ENCODE results near the gene AJAP1. TPM values are rescaled to one million over a fixed set of nuclear protein-coding genes. Genes with fewer than 3 reads are reported as not detected.

The AJAP1 gene
- total RNA-seq, 1 experiment from 2014 or later = not detected

GRCh38 chr1:4708840-4709507, 54.6 kb downstream of the AJAP1 start:
- ATAC-seq (no peak), DNase-seq (ENCODE audit: low read depth, low spot score) (no peak)
- Histone ChIP-seq H3K36me3 (ENCODE audit: control insufficient read depth, insufficient read depth, low read length) (no peaks in the 10 kb centered on the region), H3K27ac (ENCODE audit: low read length) (no peak overlapping the region), H3K4me1 (ENCODE audit: control insufficient read depth, insufficient read depth, low read length) (no peaks in the 10 kb centered on the region), H3K9me3 (ENCODE audit: control insufficient read depth, insufficient read depth, low read depth, low read length) (no peaks in the 10 kb centered on the region), H3K27me3 (ENCODE audit: control insufficient read depth, insufficient read depth, low read length) (no peaks in the 10 kb centered on the region), H3K4me3 (ENCODE audit: low read depth in 2 of 2, low read length in 2 of 2) (no peak overlapping the region)
- ChIA-PET CTCF (no interaction called here), POLR2A (no interaction called here)
- intact Hi-C loops (cut with micrococcal nuclease; ENCODE audit: unreplicated experiment) = no loop called here
- in situ Hi-C loops (cut with HindIII; ENCODE audit: low pct_unique_long_range_greater_than_20kb, low sequenced_read_pairs) = no loop called here
- BruUV-seq (replicated peaks) = no TSS peak
- TF ChIP-seq TCF7L2 (IDR thresholded peaks at IDR 0.05; ENCODE audit: low read depth, low read length) = no peak

DNA sequence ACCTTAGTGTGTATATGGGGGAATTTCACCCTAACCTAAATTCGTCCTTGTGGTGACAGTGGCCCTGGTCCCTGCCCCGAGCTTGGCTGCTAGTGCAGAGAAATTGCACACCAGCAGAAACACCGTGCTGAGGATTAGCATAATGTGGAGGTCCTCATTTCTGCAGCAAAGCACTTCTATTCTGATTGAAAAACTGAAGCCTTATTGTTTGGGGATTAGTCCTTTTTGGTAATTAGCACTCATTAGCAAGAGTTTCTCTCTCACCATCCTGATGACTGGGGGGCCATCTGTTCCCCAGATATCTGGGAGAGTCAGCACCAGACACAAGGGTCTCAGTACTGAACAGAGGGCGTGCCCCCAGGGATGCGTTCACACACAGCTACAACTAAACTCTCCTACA, 55.2 kb downstream of the AJAP1 start:
- TF ChIP-seq, protein P1, sequence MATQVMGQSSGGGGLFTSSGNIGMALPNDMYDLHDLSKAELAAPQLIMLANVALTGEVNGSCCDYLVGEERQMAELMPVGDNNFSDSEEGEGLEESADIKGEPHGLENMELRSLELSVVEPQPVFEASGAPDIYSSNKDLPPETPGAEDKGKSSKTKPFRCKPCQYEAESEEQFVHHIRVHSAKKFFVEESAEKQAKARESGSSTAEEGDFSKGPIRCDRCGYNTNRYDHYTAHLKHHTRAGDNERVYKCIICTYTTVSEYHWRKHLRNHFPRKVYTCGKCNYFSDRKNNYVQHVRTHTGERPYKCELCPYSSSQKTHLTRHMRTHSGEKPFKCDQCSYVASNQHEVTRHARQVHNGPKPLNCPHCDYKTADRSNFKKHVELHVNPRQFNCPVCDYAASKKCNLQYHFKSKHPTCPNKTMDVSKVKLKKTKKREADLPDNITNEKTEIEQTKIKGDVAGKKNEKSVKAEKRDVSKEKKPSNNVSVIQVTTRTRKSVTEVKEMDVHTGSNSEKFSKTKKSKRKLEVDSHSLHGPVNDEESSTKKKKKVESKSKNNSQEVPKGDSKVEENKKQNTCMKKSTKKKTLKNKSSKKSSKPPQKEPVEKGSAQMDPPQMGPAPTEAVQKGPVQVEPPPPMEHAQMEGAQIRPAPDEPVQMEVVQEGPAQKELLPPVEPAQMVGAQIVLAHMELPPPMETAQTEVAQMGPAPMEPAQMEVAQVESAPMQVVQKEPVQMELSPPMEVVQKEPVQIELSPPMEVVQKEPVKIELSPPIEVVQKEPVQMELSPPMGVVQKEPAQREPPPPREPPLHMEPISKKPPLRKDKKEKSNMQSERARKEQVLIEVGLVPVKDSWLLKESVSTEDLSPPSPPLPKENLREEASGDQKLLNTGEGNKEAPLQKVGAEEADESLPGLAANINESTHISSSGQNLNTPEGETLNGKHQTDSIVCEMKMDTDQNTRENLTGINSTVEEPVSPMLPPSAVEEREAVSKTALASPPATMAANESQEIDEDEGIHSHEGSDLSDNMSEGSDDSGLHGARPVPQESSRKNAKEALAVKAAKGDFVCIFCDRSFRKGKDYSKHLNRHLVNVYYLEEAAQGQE (IDR thresholded peaks at IDR 0.05; ENCODE audit: insufficient read depth in 1 of 2, low read depth in 2 of 2, low read length in 1 of 2) = no peak
- TF ChIP-seq POLR2AphosphoS5 (IDR thresholded peaks at IDR 0.05; ENCODE audit: low read depth, low read length) = no peak
- TF ChIP-seq SIN3A (IDR thresholded peaks at IDR 0.05; ENCODE audit: borderline replicate concordance, insufficient read depth, low read depth, low read length) = no peak
- no peak for TF ChIP-seq TCF7L2 (IDR thresholded peaks at IDR 0.05; ENCODE audit: low read depth, low read length)
- TF ChIP-seq CTCF (IDR thresholded peaks at IDR 0.05) = no peak
- H3K36me3 ChIP-seq (ENCODE audit: control insufficient read depth, insufficient read depth, low read length) = no peaks in the 10 kb centered on the region
- DNase-seq (ENCODE audit: low read depth, low spot score) (no peak), ATAC-seq (no peak)
- in situ Hi-C loops (cut with HindIII; ENCODE audit: low pct_unique_long_range_greater_than_20kb, low sequenced_read_pairs) = no loop called here
- ChIA-PET CTCF (no interaction called here), POLR2A (no interaction called here)
- H3K4me1 ChIP-seq (ENCODE audit: control insufficient read depth, insufficient read depth, low read length) = no peaks in the 10 kb centered on the region
- intact Hi-C loops (cut with micrococcal nuclease; ENCODE audit: unreplicated experiment) = no loop called here
- no TSS peak for BruUV-seq (replicated peaks)
- no peaks in the 10 kb centered on the region for H3K27me3 ChIP-seq (ENCODE audit: control insufficient read depth, insufficient read depth, low read length)
- no peak overlapping the region for H3K4me3 ChIP-seq (ENCODE audit: low read depth in 2 of 2, low read length in 2 of 2)
- no peak overlapping the region for H3K27ac ChIP-seq (ENCODE audit: low read length)
- no peaks in the 10 kb centered on the region for H3K9me3 ChIP-seq (ENCODE audit: control insufficient read depth, insufficient read depth, low read depth, low read length)

- no peak for DNase-seq (ENCODE audit: low read depth, low spot score)
Observed at GRCh38 chr1:4710592-4711415, 56.4 kb downstream of the AJAP1 start.

More at GRCh38 chr1:4710592-4711415, 56.4 kb downstream of the AJAP1 start:
- Histone ChIP-seq H3K4me1 (ENCODE audit: control insufficient read depth, insufficient read depth, low read length) (no peaks in the 10 kb centered on the region), H3K27ac (ENCODE audit: low read length) (no peak overlapping the region), H3K27me3 (ENCODE audit: control insufficient read depth, insufficient read depth, low read length) (no peaks in the 10 kb centered on the region), H3K36me3 (ENCODE audit: control insufficient read depth, insufficient read depth, low read length) (no peaks in the 10 kb centered on the region), H3K9me3 (ENCODE audit: control insufficient read depth, insufficient read depth, low read depth, low read length) (no peaks in the 10 kb centered on the region), H3K4me3 (ENCODE audit: low read depth in 2 of 2, low read length in 2 of 2) (no peak overlapping the region)
- no peak for ATAC-seq
- POLR2A ChIA-PET = no interaction called here
- no TSS peak for BruUV-seq (replicated peaks)
- TF ChIP-seq, protein P1 (IDR thresholded peaks at IDR 0.05; ENCODE audit: insufficient read depth in 1 of 2, low read depth in 2 of 2, low read length in 1 of 2) = no peak
- no peak for TF ChIP-seq CTCF (IDR thresholded peaks at IDR 0.05)
- no peak for TF ChIP-seq POLR2AphosphoS5 (IDR thresholded peaks at IDR 0.05; ENCODE audit: low read depth, low read length)
- TF ChIP-seq TCF7L2 (IDR thresholded peaks at IDR 0.05; ENCODE audit: low read depth, low read length) = no peak
- TF ChIP-seq SIN3A (IDR thresholded peaks at IDR 0.05; ENCODE audit: borderline replicate concordance, insufficient read depth, low read depth, low read length) = no peak
- in situ Hi-C loops (cut with HindIII; ENCODE audit: low pct_unique_long_range_greater_than_20kb, low sequenced_read_pairs) = no loop called here
- intact Hi-C loops (cut with micrococcal nuclease; ENCODE audit: unreplicated experiment) = no loop called here
- CTCF ChIA-PET = no interaction called here

Data from Panc1 (cell line).